GM10847 (cell line): ENCODE measurements around the gene HDGFL1.

ENCODE experiments used
- POLR2A ChIP-seq: IDR thresholded peaks from 2 replicates; pipeline ENCODE4 v1.6.1; 2011; ENCODE audit not compliant: insufficient read length; ENCODE audit errors: extremely low read depth

The HDGFL1 gene

GRCh38 chr6:22579439-22579838, 10.1 kb downstream of the HDGFL1 start:
- no peak for TF ChIP-seq POLR2A

- TF ChIP-seq POLR2A: no peak
Measured at GRCh38 chr6:22580337-22580736, 11.0 kb downstream of the HDGFL1 start.

- no peak for TF ChIP-seq POLR2A
Measured at GRCh38 chr6:22582417-22583205, 13.2 kb downstream of the HDGFL1 start.

- no peak for TF ChIP-seq POLR2A
Measured at GRCh38 chr6:22583230-22583629, 13.9 kb downstream of the HDGFL1 start.

GRCh38 chr6:22583927-22584326, 14.6 kb downstream of the HDGFL1 start:
- TF ChIP-seq POLR2A: no peak

- no peak for TF ChIP-seq POLR2A
Measured at GRCh38 chr6:22589118-22589517, 19.8 kb downstream of the HDGFL1 start.

GRCh38 chr6:22590423-22590822, 21.1 kb downstream of the HDGFL1 start:
- no peak for TF ChIP-seq POLR2A

GRCh38 chr6:22593895-22594294, 24.5 kb downstream of the HDGFL1 start:
- no peak for TF ChIP-seq POLR2A

GRCh38 chr6:22596011-22596410, 26.6 kb downstream of the HDGFL1 start:
- no peak for TF ChIP-seq POLR2A

- TF ChIP-seq POLR2A: no peak
Measured at GRCh38 chr6:22598339-22598738, 29.0 kb downstream of the HDGFL1 start.

GRCh38 chr6:22600059-22600458, 30.7 kb downstream of the HDGFL1 start:
- no peak for TF ChIP-seq POLR2A

- no peak for TF ChIP-seq POLR2A
Measured at GRCh38 chr6:22601984-22602383, 32.6 kb downstream of the HDGFL1 start.

- TF ChIP-seq POLR2A: no peak
Measured at GRCh38 chr6:22605736-22606135, 36.4 kb downstream of the HDGFL1 start.

- no peak for TF ChIP-seq POLR2A
Measured at GRCh38 chr6:22610127-22610526, 40.8 kb downstream of the HDGFL1 start.

GRCh38 chr6:22612236-22612635, 42.9 kb downstream of the HDGFL1 start:
- no peak for TF ChIP-seq POLR2A

GRCh38 chr6:22613051-22613450, 43.7 kb downstream of the HDGFL1 start:
- no peak for TF ChIP-seq POLR2A

- TF ChIP-seq POLR2A: no peak
Measured at GRCh38 chr6:22613695-22614094, 44.3 kb downstream of the HDGFL1 start.

- TF ChIP-seq POLR2A: no peak
Measured at GRCh38 chr6:22614547-22614946, 45.2 kb downstream of the HDGFL1 start.

GRCh38 chr6:22621028-22621427, 51.7 kb downstream of the HDGFL1 start:
- no peak for TF ChIP-seq POLR2A
